Parathyroid adenoma (tissue), 2 donors: ENCODE measurements around the gene KRTAP5-5.

ENCODE experiments used
- H2AFZ ChIP-seq: fragments of 300-600 bp; sonication (generic); one replicate; pipeline ENCODE4 v1.7.0; 2017; ENCODE audit warnings: antibody characterized with exemption, mild to moderate bottlenecking
- H3K27ac ChIP-seq: fragments of 300-600 bp; sonication (generic); one replicate; pipeline ENCODE4 v1.7.0; 2017
- H3K27me3 ChIP-seq: fragments of 300-600 bp; sonication (generic); one replicate; pipeline ENCODE4 v1.7.0; 2017; ENCODE audit warnings: low read length; ENCODE audit not compliant: control insufficient read depth, insufficient read depth
- H3K36me3 ChIP-seq: fragments of 300-600 bp; sonication (generic); one replicate; pipeline ENCODE4 v1.7.0; 2017; ENCODE audit warnings: low read length; ENCODE audit not compliant: control insufficient read depth, insufficient read depth
- H3K4me1 ChIP-seq: fragments of 300-600 bp; sonication (generic); one replicate; pipeline ENCODE4 v1.7.0; 2017; ENCODE audit warnings: control low read depth
- H3K4me2 ChIP-seq: fragments of 300-600 bp; sonication (generic); one replicate; pipeline ENCODE4 v1.7.0; 2017; ENCODE audit warnings: low read length
- H3K4me3 ChIP-seq: fragments of 300-600 bp; sonication (generic); one replicate; pipeline ENCODE4 v1.7.0; 2017; ENCODE audit warnings: low read depth, low read length
- H3K79me2 ChIP-seq: fragments of 300-600 bp; sonication (generic); one replicate; pipeline ENCODE4 v1.7.0; 2017; ENCODE audit warnings: control low read depth
- H3K9ac ChIP-seq: fragments of 300-600 bp; sonication (generic); one replicate; pipeline ENCODE4 v1.7.0; 2017; ENCODE audit warnings: mild to moderate bottlenecking
- H3K9me3 ChIP-seq: fragments of 300-600 bp; sonication (generic); one replicate; pipeline ENCODE4 v1.7.0; 2017; ENCODE audit warnings: low read length; ENCODE audit not compliant: control insufficient read depth
- CTCF ChIP-seq: fragments of 300-600 bp; sonication (generic); IDR thresholded peaks from one replicate; pipeline ENCODE4 v1.7.0; 2017; ENCODE audit warnings: antibody characterized with exemption, mild to moderate bottlenecking
- donor health status: primary hyperparathyroidism.

The KRTAP5-5 gene

DNA sequence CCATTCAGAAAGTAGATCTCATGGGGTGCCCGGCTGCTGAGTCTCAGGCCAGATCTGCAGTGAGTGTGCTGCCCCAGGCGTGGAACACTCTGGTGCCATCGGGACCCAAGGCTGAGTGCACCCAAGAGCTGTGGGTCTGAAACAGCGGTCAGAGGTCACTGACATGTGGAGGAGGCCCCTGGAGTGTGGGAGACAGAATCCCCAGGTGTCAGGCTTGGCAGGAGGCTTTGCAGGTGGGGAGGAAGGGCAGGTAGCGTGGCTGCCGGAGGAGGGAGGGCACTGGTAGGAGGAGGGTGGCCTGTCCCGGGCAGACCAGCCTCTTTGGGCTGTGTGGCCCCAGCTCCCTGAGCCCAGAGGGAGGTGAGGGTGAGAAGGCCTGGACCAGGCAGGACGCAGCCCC lies 35.7 kb downstream of the KRTAP5-5 start:
- H3K9me3 ChIP-seq, result no peaks in the 10 kb centered on the region
- no peaks in the 10 kb centered on the region for H3K27me3 ChIP-seq
- H3K4me3 ChIP-seq, result no peak overlapping the region
- no peaks in the 10 kb centered on the region for H3K36me3 ChIP-seq
- no peak overlapping the region for H3K9ac ChIP-seq
- H3K4me1 ChIP-seq, result no peaks in the 10 kb centered on the region
- no peaks in the 10 kb centered on the region for H3K79me2 ChIP-seq
- no peak overlapping the region for H2AFZ ChIP-seq
- no peak for TF ChIP-seq CTCF
- H3K4me2 ChIP-seq, result no peak overlapping the region
- no peak overlapping the region for H3K27ac ChIP-seq

DNA sequence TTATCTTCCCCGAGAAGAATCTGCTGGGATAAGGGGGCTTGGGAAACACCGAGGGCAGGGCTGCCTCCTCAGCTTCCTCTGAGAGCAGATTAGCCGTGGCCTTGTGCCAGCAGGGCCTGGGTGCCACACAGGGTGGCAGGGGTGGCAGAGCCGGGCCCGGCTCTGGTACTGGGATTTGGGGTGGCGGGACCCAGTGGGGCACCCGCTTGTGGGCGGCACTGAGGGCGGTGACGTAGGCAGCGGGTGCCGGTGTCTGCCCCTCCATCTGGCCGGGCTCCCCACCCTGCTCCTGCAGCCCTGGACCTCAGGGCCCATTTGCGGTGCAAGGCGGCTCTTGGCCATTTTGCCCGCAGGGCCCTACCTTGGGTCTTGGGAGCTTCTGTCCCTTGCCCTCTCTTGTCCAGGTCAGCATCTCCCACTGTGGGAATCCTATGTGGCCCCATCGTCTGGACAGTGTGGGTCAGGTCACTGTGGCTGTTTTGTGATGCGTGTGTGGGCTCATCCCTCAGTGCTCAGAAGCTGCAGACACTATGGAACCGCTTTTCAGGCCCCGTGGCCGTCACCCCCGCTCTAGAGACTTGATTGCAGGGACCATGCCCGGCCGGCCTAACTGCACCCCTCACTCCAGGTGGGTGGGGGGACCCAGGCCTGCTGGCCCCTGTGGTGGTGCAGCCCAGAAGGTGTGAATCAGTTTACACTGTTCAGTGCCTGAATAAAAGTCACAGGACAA lies 37.7 kb downstream of the KRTAP5-5 start:
- no peaks in the 10 kb centered on the region for H3K79me2 ChIP-seq
- H3K27me3 ChIP-seq, result no peaks in the 10 kb centered on the region
- H3K4me1 ChIP-seq, result no peaks in the 10 kb centered on the region
- no peak overlapping the region for H3K4me2 ChIP-seq
- H3K27ac ChIP-seq, result no peak overlapping the region
- TF ChIP-seq CTCF, result no peak
- no peaks in the 10 kb centered on the region for H3K9me3 ChIP-seq
- no peak overlapping the region for H3K9ac ChIP-seq
- no peak overlapping the region for H2AFZ ChIP-seq
- no peaks in the 10 kb centered on the region for H3K36me3 ChIP-seq
- no peak overlapping the region for H3K4me3 ChIP-seq

- Histone ChIP-seq H3K36me3 (no peaks in the 10 kb centered on the region), H3K9me3 (no peaks in the 10 kb centered on the region), H3K4me3 (no peak overlapping the region), H3K4me2 (no peak overlapping the region), H3K4me1 (no peaks in the 10 kb centered on the region), H2AFZ (no peak overlapping the region), H3K79me2 (no peaks in the 10 kb centered on the region), H3K27ac (no peak overlapping the region), H3K27me3 (no peaks in the 10 kb centered on the region), H3K9ac (no peak overlapping the region)
- no peak for TF ChIP-seq CTCF
These were observed 38.3 kb downstream of the KRTAP5-5 start for GRCh38 chr11:1667906-1668305.

GRCh38 chr11:1668911-1669473 lies 39.4 kb downstream of the KRTAP5-5 start:
- H3K9me3 ChIP-seq, result no peaks in the 10 kb centered on the region
- H3K79me2 ChIP-seq, result no peaks in the 10 kb centered on the region
- no peak overlapping the region for H3K4me2 ChIP-seq
- H2AFZ ChIP-seq, result no peak overlapping the region
- no peak overlapping the region for H3K9ac ChIP-seq
- no peak overlapping the region for H3K27ac ChIP-seq
- no peak for TF ChIP-seq CTCF
- no peaks in the 10 kb centered on the region for H3K4me1 ChIP-seq
- no peaks in the 10 kb centered on the region for H3K27me3 ChIP-seq
- H3K36me3 ChIP-seq, result no peaks in the 10 kb centered on the region
- H3K4me3 ChIP-seq, result no peak overlapping the region
